Adrenal gland (tissue), 5 donors: ENCODE measurements around the gene RTTN.

Experiments used
- CTCF ChIP-seq, 6 experiments: fragments of 450-650 bp in 4 of 6; fragments of 200-600 bp in 2 of 6; sonication (generic) in 1 of 6; IDR thresholded peaks; 1 replicate in 5 of 6; 2 replicates in 1 of 6; pipeline versions ENCODE4 v1.5.1 to v1.8.0; 2016 to 2021; ENCODE audit warnings: antibody characterized with exemption in 6 of 6, mild to moderate bottlenecking in 2 of 6, moderate library complexity in 1 of 6
- POLR2A ChIP-seq, 2 donors: fragments of 450-650 bp; IDR thresholded peaks; one replicate each; pipeline ENCODE4 v1.6.1; 2017; ENCODE audit warnings: antibody characterized with exemption in 2 of 2, mild to moderate bottlenecking in 2 of 2, moderate library complexity in 1 of 2
- donor health status: DM: no; HTN: no; CAD: no.

- TF ChIP-seq CTCF (IDR thresholded peaks at IDR 0.05) (no peak), POLR2A (IDR thresholded peaks at IDR 0.05) (no peak)
These were observed 242.3 kb downstream of the RTTN start for GRCh38 chr18:69963196-69963595.
